Fibroblast of lung (primary cell): ENCODE data around the gene PLCB2. TPM values are rescaled to one million over a fixed set of nuclear protein-coding genes. Genes with fewer than 3 reads are reported as not detected.

Experiments used
- DNase-seq, 2 donors: peaks; one replicate each; pipeline versions ENCODE4 v3.0.0 to v3.0.0-alpha.2; 2010; ENCODE audit warnings: low read depth in 2 of 2
- H2AFZ ChIP-seq: 2 replicates; pipeline ENCODE4 v1.5.1; 2012; ENCODE audit warnings: low read length, control low read depth, inconsistent platforms
- H3K27ac ChIP-seq: 2 replicates; pipeline ENCODE4 v1.5.1; 2011; ENCODE audit warnings: low read length, control low read depth; ENCODE audit not compliant: insufficient read depth
- H3K27me3 ChIP-seq: 2 replicates; pipeline ENCODE4 v1.5.1; 2011; ENCODE audit warnings: mild to moderate bottlenecking, low read length; ENCODE audit not compliant: control insufficient read depth, insufficient read depth
- H3K36me3 ChIP-seq: 2 replicates; pipeline ENCODE4 v1.5.1; 2011; ENCODE audit warnings: low read length; ENCODE audit not compliant: control insufficient read depth, insufficient read depth
- H3K4me1 ChIP-seq: 2 replicates; pipeline ENCODE4 v1.5.1; 2011; ENCODE audit warnings: low read length; ENCODE audit not compliant: control insufficient read depth, insufficient read depth; ENCODE audit errors: extremely low read depth
- H3K4me2 ChIP-seq: 2 replicates; pipeline ENCODE4 v1.5.1; 2011; ENCODE audit warnings: low read length, control low read depth; ENCODE audit not compliant: insufficient read depth; ENCODE audit errors: extremely low read depth
- H3K4me3 ChIP-seq, 4 experiments: fragments of 200-600 bp in 1 of 4; sonication (generic) in 1 of 4; replicated peaks in 1 of 4; 2 replicates each; pipeline ENCODE4 v1.5.1; 2011 to 2016; ENCODE audit warnings: low read length in 4 of 4, low read depth in 3 of 4, mild to moderate bottlenecking in 3 of 4, control low read depth in 2 of 4, inconsistent platforms in 1 of 4, mixed read lengths in 1 of 4; ENCODE audit not compliant: insufficient read depth in 1 of 4; ENCODE audit errors: control extremely low read depth in 1 of 4
- H3K79me2 ChIP-seq: 2 replicates; pipeline ENCODE4 v1.5.1; 2012; ENCODE audit warnings: mild to moderate bottlenecking, low read length, inconsistent platforms; ENCODE audit not compliant: control insufficient read depth, insufficient read depth
- H3K9ac ChIP-seq: 2 replicates; pipeline ENCODE4 v1.5.1; 2011; ENCODE audit warnings: mild to moderate bottlenecking, low read length, control low read depth; ENCODE audit not compliant: insufficient read depth
- H3K9me3 ChIP-seq: 2 replicates; pipeline ENCODE4 v1.5.1; 2012; ENCODE audit warnings: low read depth, low read length; ENCODE audit not compliant: control insufficient read depth, insufficient read depth
- H4K20me1 ChIP-seq: 2 replicates; pipeline ENCODE4 v1.5.1; 2011; ENCODE audit warnings: low read length; ENCODE audit not compliant: control insufficient read depth, insufficient read depth; ENCODE audit errors: extremely low read depth
- EZH2 ChIP-seq: IDR thresholded peaks from 2 replicates; pipeline ENCODE4 v1.5.1; 2012; ENCODE audit warnings: low read length, control low read depth, mild to moderate bottlenecking; ENCODE audit errors: missing control alignments
- polyA plus RNA-seq, 2 donors: library from polyadenylated mRNA; depleted of rRNA in 1 of 2; stranded (reverse) in 1 of 2; unstranded in 1 of 2; fragments of >200 nt; gene quantifications; 2 replicates each; pipeline ENCODE4 v1.2.1, GENCODE V29; 2011 to 2012; ENCODE audit warnings: missing spikeins in 1 of 2
- total RNA-seq: library from RNA; depleted of rRNA; stranded (reverse); fragments of >200 nt; gene quantifications from 2 replicates; pipeline ENCODE4 v1.2.1, GENCODE V29; 2014
- TF ChIP-seq, protein P1 (sequence below), 2 donors: IDR thresholded peaks in 1 of 2; conservative IDR thresholded peaks in 1 of 2; 1 replicate in 1 of 2; 2 replicates in 1 of 2; pipeline ENCODE4 v1.5.1; 2011 to 2012; ENCODE audit warnings: low read length in 2 of 2, control low read depth in 1 of 2, inconsistent platforms in 1 of 2, low read depth in 1 of 2, mild to moderate bottlenecking in 1 of 2

PLCB2 gene
- total and polyA plus RNA-seq, 2 donors (not counting 1 experiment from before 2014, with no cell fraction given) = under 0.01 to 0.40 TPM

DNA sequence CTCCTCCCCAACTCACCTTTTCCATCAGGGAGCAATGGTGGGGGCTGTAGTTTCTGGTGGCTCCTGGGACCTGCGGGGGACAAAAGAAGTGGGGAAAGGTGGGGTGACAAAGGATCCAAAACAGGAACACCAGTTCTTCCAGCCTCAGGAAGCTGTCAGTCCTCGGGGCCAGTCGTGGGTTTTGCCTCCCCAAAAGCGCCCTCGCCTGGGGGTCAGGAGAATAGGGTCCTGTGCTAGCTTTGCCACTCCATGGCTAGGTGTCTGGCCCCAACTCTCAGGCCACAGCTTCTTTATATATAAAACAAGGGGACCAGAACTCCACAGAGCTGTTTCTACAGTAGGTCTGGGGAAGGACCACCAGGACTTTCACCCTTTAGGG lies 29.0 kb upstream of the PLCB2 start:
- DNase-seq = no peak
- Histone ChIP-seq H3K27ac (no peak overlapping the region), H3K9ac (no peak overlapping the region), H3K36me3 (peaks cover 24% of the 10 kb centered on the region), H3K4me2 (no peak overlapping the region), H4K20me1 (no peaks in the 10 kb centered on the region), H2AFZ (no peak overlapping the region), H3K4me1 (peaks cover 36% of the 10 kb centered on the region), H3K9me3 (no peaks in the 10 kb centered on the region), H3K79me2 (peaks cover 18% of the 10 kb centered on the region), H3K27me3 (no peaks in the 10 kb centered on the region), H3K4me3 (no peak overlapping the region)
- TF ChIP-seq, protein P1, sequence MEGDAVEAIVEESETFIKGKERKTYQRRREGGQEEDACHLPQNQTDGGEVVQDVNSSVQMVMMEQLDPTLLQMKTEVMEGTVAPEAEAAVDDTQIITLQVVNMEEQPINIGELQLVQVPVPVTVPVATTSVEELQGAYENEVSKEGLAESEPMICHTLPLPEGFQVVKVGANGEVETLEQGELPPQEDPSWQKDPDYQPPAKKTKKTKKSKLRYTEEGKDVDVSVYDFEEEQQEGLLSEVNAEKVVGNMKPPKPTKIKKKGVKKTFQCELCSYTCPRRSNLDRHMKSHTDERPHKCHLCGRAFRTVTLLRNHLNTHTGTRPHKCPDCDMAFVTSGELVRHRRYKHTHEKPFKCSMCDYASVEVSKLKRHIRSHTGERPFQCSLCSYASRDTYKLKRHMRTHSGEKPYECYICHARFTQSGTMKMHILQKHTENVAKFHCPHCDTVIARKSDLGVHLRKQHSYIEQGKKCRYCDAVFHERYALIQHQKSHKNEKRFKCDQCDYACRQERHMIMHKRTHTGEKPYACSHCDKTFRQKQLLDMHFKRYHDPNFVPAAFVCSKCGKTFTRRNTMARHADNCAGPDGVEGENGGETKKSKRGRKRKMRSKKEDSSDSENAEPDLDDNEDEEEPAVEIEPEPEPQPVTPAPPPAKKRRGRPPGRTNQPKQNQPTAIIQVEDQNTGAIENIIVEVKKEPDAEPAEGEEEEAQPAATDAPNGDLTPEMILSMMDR (conservative IDR thresholded peaks at IDR 0.05 in 1 of 2, IDR thresholded peaks at IDR 0.05 in 1 of 2; ENCODE audit: low read depth in 1 of 2, low read length in 2 of 2) = no peak
- no peak for TF ChIP-seq EZH2

DNA sequence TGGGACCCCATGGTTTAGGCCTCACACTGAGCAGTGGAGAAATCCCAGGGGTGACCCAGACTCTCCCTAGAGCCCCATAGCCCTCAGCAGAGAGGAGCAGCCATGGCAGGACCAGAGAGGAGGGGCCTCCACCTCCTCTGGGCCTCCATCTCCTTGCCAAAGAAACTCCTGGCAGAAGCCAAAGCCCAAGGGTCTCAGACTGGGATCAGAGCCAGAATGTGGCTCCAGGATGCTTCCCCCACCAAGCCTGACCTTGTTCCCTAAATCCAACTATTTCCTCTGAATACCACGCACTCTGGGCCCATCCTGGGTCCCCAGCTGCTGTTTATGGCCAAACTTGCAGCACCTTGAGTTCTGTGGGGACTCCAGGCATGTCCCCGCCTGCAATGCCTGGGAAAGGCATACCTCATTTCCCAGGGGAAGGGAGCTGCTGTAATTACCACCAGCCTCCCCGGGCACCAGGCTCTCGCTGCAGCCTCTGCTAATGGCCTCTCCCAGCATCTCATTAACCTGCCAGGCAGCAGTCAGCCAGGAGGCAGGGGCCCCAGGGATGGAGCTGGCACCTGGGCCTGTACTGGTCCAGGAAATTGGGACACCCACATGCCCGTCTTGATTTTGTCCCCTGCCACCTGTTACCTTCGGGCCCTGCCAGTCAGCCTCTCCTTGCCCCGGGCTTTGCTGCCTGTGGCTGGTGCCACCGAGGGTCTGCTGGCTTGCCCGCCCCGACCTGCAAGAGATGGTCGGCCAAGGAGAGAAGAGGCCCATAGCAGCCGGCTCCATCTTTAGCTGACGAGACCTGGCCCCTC lies 28.4 kb upstream of the PLCB2 start:
- TF ChIP-seq, protein P1 (conservative IDR thresholded peaks at IDR 0.05 in 1 of 2, IDR thresholded peaks at IDR 0.05 in 1 of 2; ENCODE audit: low read depth in 1 of 2, low read length in 2 of 2) = no peak
- TF ChIP-seq EZH2 = no peak
- Histone ChIP-seq H3K4me1 (peaks cover 32% of the 10 kb centered on the region), H3K79me2 (peaks cover 18% of the 10 kb centered on the region), H2AFZ (no peak overlapping the region), H3K36me3 (peaks cover 24% of the 10 kb centered on the region), H3K27me3 (no peaks in the 10 kb centered on the region), H4K20me1 (no peaks in the 10 kb centered on the region), H3K9me3 (no peaks in the 10 kb centered on the region), H3K4me2 (no peak overlapping the region), H3K4me3 (no peak overlapping the region), H3K9ac (no peak overlapping the region), H3K27ac (no peak overlapping the region)
- no peak for DNase-seq

DNA sequence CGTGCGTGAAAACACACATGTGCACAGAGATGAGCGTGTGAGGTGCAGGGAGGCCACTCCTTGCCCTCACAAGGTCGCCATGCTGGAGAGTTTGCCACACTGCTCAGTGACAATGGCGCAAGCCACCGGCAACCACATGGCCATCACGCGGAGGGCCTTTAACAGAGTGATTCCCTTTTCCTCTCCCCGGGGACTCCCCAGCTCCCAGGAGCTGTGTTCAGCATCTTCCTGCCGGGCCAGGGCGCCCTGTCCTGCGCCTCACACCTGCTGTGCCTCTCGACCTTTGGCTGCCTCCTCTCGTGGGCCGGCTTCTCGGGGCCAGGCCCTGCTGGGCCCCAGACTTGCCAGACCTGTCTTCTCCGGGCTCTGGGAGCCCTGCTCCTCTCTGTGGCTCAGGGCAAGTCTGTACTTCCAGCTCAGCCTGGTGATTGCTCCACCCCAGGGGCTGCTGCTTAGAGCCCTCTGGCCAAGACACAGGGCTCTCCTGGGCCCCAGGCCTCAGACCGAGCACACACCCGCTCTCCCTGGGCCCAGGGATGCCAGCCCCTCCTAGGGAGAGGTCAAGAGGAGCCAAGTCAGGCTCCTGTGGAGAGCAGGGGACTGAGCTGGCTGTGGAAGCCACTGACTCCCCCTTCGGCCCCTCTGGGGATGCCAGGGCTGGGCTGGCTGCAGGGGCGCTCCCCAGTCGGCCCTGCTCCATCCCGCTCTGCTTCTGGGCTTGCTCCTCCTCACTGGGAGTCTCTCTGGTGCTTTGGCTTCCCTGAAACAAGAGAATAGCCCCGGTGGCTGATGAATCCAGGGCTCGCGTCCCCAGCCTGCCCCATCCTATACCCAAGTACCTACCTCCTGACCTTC lies 27.4 kb upstream of the PLCB2 start:
- TF ChIP-seq, protein P1 (conservative IDR thresholded peaks at IDR 0.05 in 1 of 2, IDR thresholded peaks at IDR 0.05 in 1 of 2; ENCODE audit: low read depth in 1 of 2, low read length in 2 of 2) = no peak
- no peak for TF ChIP-seq EZH2

More for the DNA sequence above, 27.4 kb upstream of the PLCB2 start:
- DNase-seq = no peak
- H3K79me2 ChIP-seq = peaks cover 18% of the 10 kb centered on the region
- no peak overlapping the region for H2AFZ ChIP-seq
- no peak overlapping the region for H3K9ac ChIP-seq
- no peak overlapping the region for H3K27ac ChIP-seq
- H3K27me3 ChIP-seq = no peaks in the 10 kb centered on the region
- peaks cover 26% of the 10 kb centered on the region for H3K4me1 ChIP-seq
- H3K36me3 ChIP-seq = peaks cover 24% of the 10 kb centered on the region
- no peak overlapping the region for H3K4me2 ChIP-seq
- no peaks in the 10 kb centered on the region for H4K20me1 ChIP-seq
- no peak overlapping the region for H3K4me3 ChIP-seq
- H3K9me3 ChIP-seq = no peaks in the 10 kb centered on the region
